Measurements from ENCODE around the gene LAD1.

LAD1 gene

DNA sequence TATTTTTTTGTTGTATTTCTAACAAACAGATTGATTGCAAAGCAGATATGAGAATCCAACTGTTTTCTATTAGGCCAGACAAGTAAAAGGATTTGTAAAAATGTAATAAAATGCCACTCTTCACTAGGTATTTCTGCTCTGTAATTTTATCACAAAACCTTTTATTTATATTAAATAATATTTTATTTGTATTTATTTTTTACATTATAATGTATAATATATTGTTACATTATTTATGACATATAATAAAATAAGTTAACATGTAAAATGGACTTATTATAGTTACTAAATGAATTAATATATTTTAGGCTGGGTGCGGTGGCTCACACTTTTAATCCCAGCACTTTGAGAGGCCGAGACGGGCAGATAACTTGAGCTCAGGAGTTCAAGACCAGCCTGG lies 35.1 kb upstream of the LAD1 start:
- TF ChIP-seq, protein P1, sequence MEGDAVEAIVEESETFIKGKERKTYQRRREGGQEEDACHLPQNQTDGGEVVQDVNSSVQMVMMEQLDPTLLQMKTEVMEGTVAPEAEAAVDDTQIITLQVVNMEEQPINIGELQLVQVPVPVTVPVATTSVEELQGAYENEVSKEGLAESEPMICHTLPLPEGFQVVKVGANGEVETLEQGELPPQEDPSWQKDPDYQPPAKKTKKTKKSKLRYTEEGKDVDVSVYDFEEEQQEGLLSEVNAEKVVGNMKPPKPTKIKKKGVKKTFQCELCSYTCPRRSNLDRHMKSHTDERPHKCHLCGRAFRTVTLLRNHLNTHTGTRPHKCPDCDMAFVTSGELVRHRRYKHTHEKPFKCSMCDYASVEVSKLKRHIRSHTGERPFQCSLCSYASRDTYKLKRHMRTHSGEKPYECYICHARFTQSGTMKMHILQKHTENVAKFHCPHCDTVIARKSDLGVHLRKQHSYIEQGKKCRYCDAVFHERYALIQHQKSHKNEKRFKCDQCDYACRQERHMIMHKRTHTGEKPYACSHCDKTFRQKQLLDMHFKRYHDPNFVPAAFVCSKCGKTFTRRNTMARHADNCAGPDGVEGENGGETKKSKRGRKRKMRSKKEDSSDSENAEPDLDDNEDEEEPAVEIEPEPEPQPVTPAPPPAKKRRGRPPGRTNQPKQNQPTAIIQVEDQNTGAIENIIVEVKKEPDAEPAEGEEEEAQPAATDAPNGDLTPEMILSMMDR (IDR thresholded peaks at IDR 0.05; ENCODE audit: low read length, missing control alignments), result no peak
- DNase-seq (ENCODE audit: low read depth), result no peak
- no peak overlapping the region for H3K4me3 ChIP-seq (replicated peaks; ENCODE audit: low read depth, low read length)

DNA sequence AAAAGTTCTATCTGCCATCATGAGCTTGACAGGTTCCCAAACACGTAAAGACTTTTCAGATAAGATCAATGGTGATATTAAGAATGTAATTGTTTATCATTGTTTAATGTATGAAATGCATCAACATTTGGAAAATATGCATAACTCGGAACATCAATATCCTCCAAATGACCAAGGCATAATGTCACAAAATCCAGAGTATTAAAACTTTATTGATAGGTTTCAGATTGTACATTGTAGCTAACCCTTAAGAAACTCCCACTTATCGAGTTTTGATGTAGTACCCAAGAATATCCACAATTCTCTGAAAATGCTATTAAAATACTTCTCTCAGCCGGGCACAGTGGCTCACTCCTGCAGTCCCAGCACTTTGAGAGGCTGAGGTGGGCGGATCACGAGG lies 34.5 kb upstream of the LAD1 start:
- TF ChIP-seq, protein P1 (IDR thresholded peaks at IDR 0.05; ENCODE audit: low read length, missing control alignments), result no peak
- H3K4me3 ChIP-seq (replicated peaks; ENCODE audit: low read depth, low read length), result no peak overlapping the region
- no peak for DNase-seq (ENCODE audit: low read depth)

DNA sequence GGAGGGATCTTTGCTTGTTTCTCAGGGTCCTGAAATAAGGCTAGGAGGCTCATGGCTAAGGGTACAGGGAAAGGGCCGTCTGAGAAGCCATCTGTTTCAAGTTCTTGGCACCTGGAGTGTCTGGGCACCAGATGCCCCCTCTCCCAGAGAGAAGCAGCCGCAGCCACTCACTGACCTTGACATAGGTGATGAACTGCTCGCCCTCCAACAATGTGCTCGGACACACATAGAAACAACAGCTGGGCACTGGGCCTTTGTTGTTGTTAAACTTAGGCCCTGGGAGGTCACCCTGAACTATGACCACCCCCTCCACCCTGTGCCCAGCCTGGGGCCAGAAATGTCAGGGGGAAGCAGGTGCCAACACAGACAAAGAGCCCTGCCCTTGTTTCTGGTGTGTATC lies 31.7 kb upstream of the LAD1 start:
- DNase-seq (ENCODE audit: low read depth), result no peak
- no peak overlapping the region for H3K4me3 ChIP-seq (replicated peaks; ENCODE audit: low read depth, low read length)
- TF ChIP-seq, protein P1 (IDR thresholded peaks at IDR 0.05; ENCODE audit: low read length, missing control alignments), result no peak

DNA sequence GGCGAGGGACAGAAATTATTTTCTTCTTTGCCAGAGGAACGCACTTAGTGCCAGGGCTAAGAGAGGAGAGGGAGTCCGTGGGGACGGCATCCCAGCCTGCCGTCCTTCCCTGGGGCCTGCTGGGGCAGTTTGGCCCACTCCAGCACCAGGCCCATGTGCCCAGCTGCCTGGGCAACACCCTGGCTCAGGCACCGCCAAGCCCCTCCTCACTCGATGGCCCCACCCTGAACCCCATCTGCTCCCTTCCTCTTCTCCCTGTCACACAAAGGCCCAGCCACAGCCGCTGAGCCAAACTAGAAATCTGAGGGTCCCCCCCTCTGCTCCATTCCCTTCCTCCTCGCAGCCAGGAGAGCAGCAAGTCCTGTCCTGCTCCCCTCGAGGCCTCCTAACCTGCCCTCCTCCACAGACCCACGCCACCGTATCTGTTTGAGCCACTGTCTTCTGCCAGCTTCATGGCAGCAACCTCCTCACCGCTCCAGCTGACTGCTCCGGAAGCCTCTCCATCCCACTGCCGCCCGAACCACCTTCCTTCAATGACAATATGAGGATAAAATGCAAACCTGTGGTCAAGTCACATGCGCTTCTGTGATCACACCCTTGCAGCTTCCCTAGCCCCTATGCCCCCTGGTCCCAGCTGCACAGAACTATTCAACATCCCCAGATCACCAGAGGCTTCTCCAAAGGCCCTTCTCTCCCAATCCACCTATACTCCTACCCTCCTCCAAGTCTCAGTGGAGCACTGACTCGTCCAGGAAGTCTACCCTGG lies 30.8 kb upstream of the LAD1 start:
- H3K4me3 ChIP-seq (replicated peaks; ENCODE audit: low read depth, low read length), result no peak overlapping the region
- DNase-seq (ENCODE audit: low read depth), result no peak
- TF ChIP-seq, protein P1 (IDR thresholded peaks at IDR 0.05; ENCODE audit: low read length, missing control alignments), result no peak

DNA sequence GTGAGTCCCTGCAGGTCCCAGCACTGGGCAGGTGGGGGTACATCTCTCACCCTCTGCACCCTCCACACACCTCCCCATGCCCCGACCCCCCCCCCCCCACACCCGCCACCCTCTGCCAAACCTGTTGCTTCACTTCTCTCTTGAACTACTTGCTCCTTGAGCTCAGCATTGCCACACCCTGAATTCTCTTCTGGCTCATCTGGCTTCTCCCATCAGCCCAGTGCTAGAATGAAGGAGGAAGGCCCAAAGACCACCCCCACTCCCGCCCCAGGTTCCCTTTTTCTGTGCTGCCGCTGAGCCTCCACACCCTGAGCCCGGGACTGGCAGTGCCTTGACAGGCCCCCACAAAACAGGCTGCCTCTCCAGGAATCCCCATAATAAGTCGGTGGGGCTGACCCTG lies 28.8 kb upstream of the LAD1 start:
- TF ChIP-seq, protein P1 (IDR thresholded peaks at IDR 0.05; ENCODE audit: low read length, missing control alignments), result no peak
- no peak for DNase-seq (ENCODE audit: low read depth)
- no peak overlapping the region for H3K4me3 ChIP-seq (replicated peaks; ENCODE audit: low read depth, low read length)

- DNase-seq (ENCODE audit: low read depth), result no peak
- TF ChIP-seq, protein P1 (IDR thresholded peaks at IDR 0.05; ENCODE audit: low read length, missing control alignments), result no peak
Observed at GRCh38 chr1:201426479-201427310, 27.6 kb upstream of the LAD1 start.

More at GRCh38 chr1:201426479-201427310, 27.6 kb upstream of the LAD1 start:
- no peak overlapping the region for H3K4me3 ChIP-seq (replicated peaks; ENCODE audit: low read depth, low read length)

Data from fibroblast of pulmonary artery (primary cell).